GM23338 (cell line): Measurements from ENCODE around the gene STAP2. TPM values are rescaled to one million over a fixed set of nuclear protein-coding genes. Genes with fewer than 3 reads are reported as not detected.

ENCODE experiments used
- ATAC-seq: fragments of 200-7000 bp; cut with Tn5 transposase; 3 replicates; pipeline ENCODE4 v1.9.1; 2020
- DNase-seq: peaks from one replicate; pipeline ENCODE4 v3.0.0-alpha.2; 2015; ENCODE audit warnings: low spot score
- H2AFZ ChIP-seq: fragments of 200-600 bp; sonication (generic); 2 replicates; pipeline ENCODE4 v1.8.0; 2016; ENCODE audit warnings: antibody characterized with exemption, mild to moderate bottlenecking, moderate library complexity
- H3F3A ChIP-seq: fragments of 200-600 bp; sonication (generic); replicated peaks from 2 replicates; pipeline ENCODE4 v1.8.0; 2017; ENCODE audit warnings: antibody characterized with exemption, mixed run types, low read depth
- H3K27ac ChIP-seq: fragments of 200-600 bp; sonication (generic); 2 replicates; pipeline ENCODE4 v1.6.1; 2016; ENCODE audit warnings: low read depth
- H3K27me3 ChIP-seq: fragments of 200-600 bp; sonication (generic); 2 replicates; pipeline ENCODE4 v1.8.0; 2016; ENCODE audit warnings: mild to moderate bottlenecking, mixed run types, moderate library complexity; ENCODE audit not compliant: insufficient read depth
- H3K36me3 ChIP-seq: fragments of 200-600 bp; sonication (generic); 2 replicates; pipeline ENCODE4 v1.8.0; 2016; ENCODE audit warnings: mild to moderate bottlenecking; ENCODE audit not compliant: insufficient read depth
- H3K4me1 ChIP-seq: fragments of 200-600 bp; sonication (generic); 2 replicates; pipeline ENCODE4 v1.8.0; 2016; ENCODE audit warnings: mild to moderate bottlenecking, moderate library complexity; ENCODE audit not compliant: insufficient read depth
- H3K4me2 ChIP-seq: fragments of 200-600 bp; sonication (generic); 2 replicates; pipeline ENCODE4 v1.7.1; 2017; ENCODE audit warnings: mixed run types
- H3K4me3 ChIP-seq: fragments of 200-600 bp; sonication (generic); 2 replicates; pipeline ENCODE4 v1.6.1; 2016; ENCODE audit warnings: mixed run types
- H3K79me2 ChIP-seq: fragments of 200-600 bp; sonication (generic); replicated peaks from 2 replicates; pipeline ENCODE4 v1.8.0; 2017; ENCODE audit warnings: mild to moderate bottlenecking; ENCODE audit not compliant: insufficient read depth
- H3K9me2 ChIP-seq: fragments of 200-600 bp; sonication (generic); 2 replicates; pipeline ENCODE4 v1.8.0; 2017; ENCODE audit not compliant: insufficient read depth
- H4K20me1 ChIP-seq: fragments of 200-600 bp; sonication (generic); replicated peaks from 2 replicates; pipeline ENCODE4 v1.8.0; 2017; ENCODE audit warnings: mild to moderate bottlenecking; ENCODE audit not compliant: insufficient read depth
- H3K27ac Mint-ChIP-seq: 2 replicates; pipeline ENCODE4 v1.8.0; 2020; ENCODE audit warnings: inconsistent platforms, mild to moderate bottlenecking, moderate library complexity, mixed read lengths
- H3K27me3 Mint-ChIP-seq: 3 replicates; pipeline ENCODE4 v1.8.0; 2022; ENCODE audit warnings: low read depth, mild to moderate bottlenecking, moderate library complexity, mixed read lengths, inconsistent platforms; ENCODE audit not compliant: insufficient read depth, poor library complexity
- H3K36me3 Mint-ChIP-seq: 3 replicates; pipeline ENCODE4 v1.8.0; 2021; ENCODE audit warnings: low read depth, mild to moderate bottlenecking, inconsistent platforms, moderate library complexity, mixed read lengths
- H3K4me1 Mint-ChIP-seq: 3 replicates; pipeline ENCODE4 v1.8.0; 2020; ENCODE audit warnings: mild to moderate bottlenecking, inconsistent platforms, mixed read lengths
- H3K4me3 Mint-ChIP-seq: 3 replicates; pipeline ENCODE4 v1.8.0; 2021; ENCODE audit warnings: moderate library complexity, mild to moderate bottlenecking, inconsistent platforms, mixed read lengths
- H3K9me3 Mint-ChIP-seq: 3 replicates; pipeline ENCODE4 v1.8.0; 2020; ENCODE audit warnings: moderate library complexity, mild to moderate bottlenecking, inconsistent platforms, mixed read lengths
- CREB1 ChIP-seq: fragments of 250-450 bp; sonication (Bioruptor Pico); IDR thresholded peaks from 2 replicates; pipeline ENCODE4 v1.5.0; 2020; ENCODE audit warnings: low read depth, mild to moderate bottlenecking, moderate library complexity
- CTCF ChIP-seq, 2 experiments: fragments of 200-600 bp in 1 of 2; sonication (generic) in 1 of 2; conservative IDR thresholded peaks; 2 replicates each; pipeline versions ENCODE4 v1.5.1 to v1.6.1; 2016 to 2017; ENCODE audit warnings: antibody characterized with exemption in 2 of 2, low read depth in 2 of 2, mild to moderate bottlenecking in 2 of 2, moderate library complexity in 1 of 2
- ETS1 ChIP-seq: IDR thresholded peaks from 2 replicates; pipeline ENCODE4 v1.6.1; 2016; ENCODE audit warnings: antibody characterized with exemption
- EZH2 ChIP-seq: fragments of 200-600 bp; sonication (generic); IDR thresholded peaks from one replicate; pipeline ENCODE4 v1.8.0; 2017; ENCODE audit warnings: antibody characterized with exemption, mild to moderate bottlenecking, low read depth; ENCODE audit not compliant: unreplicated experiment
- EZH2phosphoT487 ChIP-seq: fragments of 200-600 bp; sonication (generic); IDR thresholded peaks from one replicate; pipeline ENCODE4 v1.8.1; 2018; ENCODE audit warnings: antibody characterized with exemption; ENCODE audit not compliant: unreplicated experiment
- JUNB ChIP-seq: IDR thresholded peaks from one replicate; pipeline ENCODE4 v1.6.1; 2016; ENCODE audit warnings: antibody characterized with exemption; ENCODE audit not compliant: unreplicated experiment
- NANOG ChIP-seq: IDR thresholded peaks from 2 replicates; pipeline ENCODE4 v1.6.1; 2016; ENCODE audit warnings: antibody characterized with exemption, borderline replicate concordance
- POLR2AphosphoS5 ChIP-seq: IDR thresholded peaks from 2 replicates; pipeline ENCODE4 v1.6.1; 2016; ENCODE audit warnings: antibody characterized with exemption, low read depth
- STAT1 ChIP-seq: IDR thresholded peaks from one replicate; pipeline ENCODE4 v1.6.1; 2016; ENCODE audit warnings: antibody characterized with exemption; ENCODE audit not compliant: unreplicated experiment
- ZNF114 ChIP-seq: fragments of 250-450 bp; sonication (Bioruptor Pico); IDR thresholded peaks from 2 replicates; pipeline ENCODE4 v1.5.0; 2020; ENCODE audit warnings: mild to moderate bottlenecking, moderate library complexity
- polyA plus RNA-seq: library from polyadenylated mRNA; unstranded; fragments of >200 nt; fragmentation: Nextera tagmentation; extraction: Ambion mirVana; gene quantifications from 2 replicates; pipeline ENCODE4 v1.2.1, GENCODE V29; 2016
- total RNA-seq: library from RNA; depleted of rRNA; stranded (reverse); fragments of >200 nt; shearing (Covaris generic); gene quantifications from 2 replicates; pipeline ENCODE4 v1.2.3, GENCODE V29; 2014
- TF ChIP-seq, protein P1 (sequence below): fragments of 250-450 bp; sonication (Bioruptor Pico); IDR thresholded peaks from 2 replicates; pipeline ENCODE4 v1.5.0; 2020; ENCODE audit warnings: mild to moderate bottlenecking, moderate library complexity

The STAP2 gene
- total and polyA plus RNA-seq, 2 experiments from 2014 or later: 15.1 to 20.7 TPM

- no peak overlapping the region for H3K27ac ChIP-seq
- Mint-ChIP-seq H3K27ac (no peak overlapping the region), H3K36me3 (peaks cover 75% of the 10 kb centered on the region), H3K4me1 (no peaks in the 10 kb centered on the region), H3K27me3 (peaks cover 13% of the 10 kb centered on the region), H3K9me3 (peaks cover 30% of the 10 kb centered on the region), H3K4me3 (no peak overlapping the region; the same call in 2 of the 3 replicates)
- TF ChIP-seq ETS1 (no peak), POLR2AphosphoS5 (no peak), STAT1 (no peak), EZH2 (no peak), NANOG (no peak)
- no peak for DNase-seq
- peaks cover 3% of the 10 kb centered on the region; the same call in 1 of the 2 replicates for H3K36me3 ChIP-seq
- no peak overlapping the region for H2AFZ ChIP-seq
- H4K20me1 ChIP-seq: no peaks in the 10 kb centered on the region; the same call in 1 of the 2 replicates
- no peaks in the 10 kb centered on the region for H3K4me1 ChIP-seq
- H3F3A ChIP-seq: no peaks in the 10 kb centered on the region
- ATAC-seq: no peak
- H3K4me3 ChIP-seq: no peak overlapping the region
- H3K9me2 ChIP-seq: no peaks in the 10 kb centered on the region
- no peaks in the 10 kb centered on the region for H3K79me2 ChIP-seq
- H3K27me3 ChIP-seq: no peaks in the 10 kb centered on the region
- no peak overlapping the region for H3K4me2 ChIP-seq
Observed at GRCh38 chr19:4319067-4319718, 19.4 kb downstream of the STAP2 start.

DNA sequence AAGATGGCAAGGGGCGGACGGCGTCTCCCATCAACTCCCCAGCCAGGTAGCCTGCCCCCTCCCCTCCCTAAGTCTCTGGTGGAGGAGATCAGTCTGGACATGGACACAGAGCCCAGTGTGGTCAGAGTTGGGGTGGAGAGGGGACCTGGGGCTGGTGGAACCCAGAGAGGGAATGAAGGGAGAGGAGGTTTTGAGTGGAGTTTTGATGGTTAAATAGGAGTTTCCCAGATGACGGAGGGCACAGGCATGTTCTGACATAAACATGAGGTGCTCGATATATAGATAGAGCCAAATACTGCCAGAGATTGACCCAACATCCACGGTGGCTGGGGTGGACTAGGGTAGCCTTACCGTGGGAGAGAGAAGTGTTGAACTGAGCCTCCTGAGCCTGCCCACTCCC lies 20.2 kb downstream of the STAP2 start:
- no peaks in the 10 kb centered on the region; the same call in 1 of the 2 replicates for H4K20me1 ChIP-seq
- no peaks in the 10 kb centered on the region for H3K27me3 ChIP-seq
- no peak overlapping the region for H3K4me2 ChIP-seq
- no peaks in the 10 kb centered on the region for H3K4me1 Mint-ChIP-seq
- H3K27me3 Mint-ChIP-seq: peaks cover 13% of the 10 kb centered on the region
- DNase-seq (no peak), ATAC-seq (no peak)
- H3K79me2 ChIP-seq: no peaks in the 10 kb centered on the region
- no peaks in the 10 kb centered on the region for H3F3A ChIP-seq
- no peak overlapping the region for H3K27ac ChIP-seq
- H3K4me1 ChIP-seq: no peaks in the 10 kb centered on the region
- H3K36me3 Mint-ChIP-seq: peaks cover 77% of the 10 kb centered on the region
- H3K27ac Mint-ChIP-seq: no peak overlapping the region
- no peak overlapping the region for H2AFZ ChIP-seq
- no peak overlapping the region for H3K4me3 ChIP-seq
- H3K4me3 Mint-ChIP-seq: no peak overlapping the region
- H3K9me2 ChIP-seq: no peaks in the 10 kb centered on the region
- H3K9me3 Mint-ChIP-seq: peaks cover 30% of the 10 kb centered on the region
- H3K36me3 ChIP-seq: peaks cover 3% of the 10 kb centered on the region; the same call in 1 of the 2 replicates
- TF ChIP-seq, protein P1, sequence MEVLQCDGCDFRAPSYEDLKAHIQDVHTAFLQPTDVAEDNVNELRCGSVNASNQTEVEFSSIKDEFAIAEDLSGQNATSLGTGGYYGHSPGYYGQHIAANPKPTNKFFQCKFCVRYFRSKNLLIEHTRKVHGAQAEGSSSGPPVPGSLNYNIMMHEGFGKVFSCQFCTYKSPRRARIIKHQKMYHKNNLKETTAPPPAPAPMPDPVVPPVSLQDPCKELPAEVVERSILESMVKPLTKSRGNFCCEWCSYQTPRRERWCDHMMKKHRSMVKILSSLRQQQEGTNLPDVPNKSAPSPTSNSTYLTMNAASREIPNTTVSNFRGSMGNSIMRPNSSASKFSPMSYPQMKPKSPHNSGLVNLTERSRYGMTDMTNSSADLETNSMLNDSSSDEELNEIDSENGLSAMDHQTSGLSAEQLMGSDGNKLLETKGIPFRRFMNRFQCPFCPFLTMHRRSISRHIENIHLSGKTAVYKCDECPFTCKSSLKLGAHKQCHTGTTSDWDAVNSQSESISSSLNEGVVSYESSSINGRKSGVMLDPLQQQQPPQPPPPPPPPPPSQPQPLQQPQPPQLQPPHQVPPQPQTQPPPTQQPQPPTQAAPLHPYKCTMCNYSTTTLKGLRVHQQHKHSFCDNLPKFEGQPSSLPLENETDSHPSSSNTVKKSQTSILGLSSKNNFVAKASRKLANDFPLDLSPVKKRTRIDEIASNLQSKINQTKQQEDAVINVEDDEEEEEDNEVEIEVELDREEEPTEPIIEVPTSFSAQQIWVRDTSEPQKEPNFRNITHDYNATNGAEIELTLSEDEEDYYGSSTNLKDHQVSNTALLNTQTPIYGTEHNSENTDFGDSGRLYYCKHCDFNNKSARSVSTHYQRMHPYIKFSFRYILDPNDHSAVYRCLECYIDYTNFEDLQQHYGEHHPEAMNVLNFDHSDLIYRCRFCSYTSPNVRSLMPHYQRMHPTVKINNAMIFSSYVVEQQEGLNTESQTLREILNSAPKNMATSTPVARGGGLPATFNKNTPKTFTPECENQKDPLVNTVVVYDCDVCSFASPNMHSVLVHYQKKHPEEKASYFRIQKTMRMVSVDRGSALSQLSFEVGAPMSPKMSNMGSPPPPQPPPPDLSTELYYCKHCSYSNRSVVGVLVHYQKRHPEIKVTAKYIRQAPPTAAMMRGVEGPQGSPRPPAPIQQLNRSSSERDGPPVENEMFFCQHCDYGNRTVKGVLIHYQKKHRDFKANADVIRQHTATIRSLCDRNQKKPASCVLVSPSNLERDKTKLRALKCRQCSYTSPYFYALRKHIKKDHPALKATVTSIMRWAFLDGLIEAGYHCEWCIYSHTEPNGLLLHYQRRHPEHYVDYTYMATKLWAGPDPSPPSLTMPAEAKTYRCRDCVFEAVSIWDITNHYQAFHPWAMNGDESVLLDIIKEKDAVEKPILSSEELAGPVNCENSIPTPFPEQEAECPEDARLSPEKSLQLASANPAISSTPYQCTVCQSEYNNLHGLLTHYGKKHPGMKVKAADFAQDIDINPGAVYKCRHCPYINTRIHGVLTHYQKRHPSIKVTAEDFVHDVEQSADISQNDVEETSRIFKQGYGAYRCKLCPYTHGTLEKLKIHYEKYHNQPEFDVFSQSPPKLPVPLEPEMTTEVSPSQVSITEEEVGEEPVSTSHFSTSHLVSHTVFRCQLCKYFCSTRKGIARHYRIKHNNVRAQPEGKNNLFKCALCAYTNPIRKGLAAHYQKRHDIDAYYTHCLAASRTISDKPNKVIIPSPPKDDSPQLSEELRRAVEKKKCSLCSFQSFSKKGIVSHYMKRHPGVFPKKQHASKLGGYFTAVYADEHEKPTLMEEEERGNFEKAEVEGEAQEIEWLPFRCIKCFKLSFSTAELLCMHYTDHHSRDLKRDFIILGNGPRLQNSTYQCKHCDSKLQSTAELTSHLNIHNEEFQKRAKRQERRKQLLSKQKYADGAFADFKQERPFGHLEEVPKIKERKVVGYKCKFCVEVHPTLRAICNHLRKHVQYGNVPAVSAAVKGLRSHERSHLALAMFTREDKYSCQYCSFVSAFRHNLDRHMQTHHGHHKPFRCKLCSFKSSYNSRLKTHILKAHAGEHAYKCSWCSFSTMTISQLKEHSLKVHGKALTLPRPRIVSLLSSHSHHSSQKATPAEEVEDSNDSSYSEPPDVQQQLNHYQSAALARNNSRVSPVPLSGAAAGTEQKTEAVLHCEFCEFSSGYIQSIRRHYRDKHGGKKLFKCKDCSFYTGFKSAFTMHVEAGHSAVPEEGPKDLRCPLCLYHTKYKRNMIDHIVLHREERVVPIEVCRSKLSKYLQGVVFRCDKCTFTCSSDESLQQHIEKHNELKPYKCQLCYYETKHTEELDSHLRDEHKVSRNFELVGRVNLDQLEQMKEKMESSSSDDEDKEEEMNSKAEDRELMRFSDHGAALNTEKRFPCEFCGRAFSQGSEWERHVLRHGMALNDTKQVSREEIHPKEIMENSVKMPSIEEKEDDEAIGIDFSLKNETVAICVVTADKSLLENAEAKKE: no peak
- TF ChIP-seq EZH2: no peak
- no peak for TF ChIP-seq STAT1
- TF ChIP-seq CREB1: no peak
- no peak for TF ChIP-seq EZH2phosphoT487
- TF ChIP-seq ETS1: no peak
- no peak for TF ChIP-seq NANOG
- TF ChIP-seq CTCF (conservative IDR thresholded peaks at IDR 0.05; ENCODE audit: low read depth in 2 of 2): no peak
- TF ChIP-seq ZNF114 (CRISPR knock-in tag): no peak
- no peak for TF ChIP-seq JUNB
